ENCODE measurements around the gene TUBA8.
"Not testable (repeated sequence)": the region's sequence is repeated elsewhere in the genome, so short reads cannot be mapped to it uniquely, and the experiment has no call there.

TUBA8 gene

GRCh38 chr22:18106550-18107341 is 3.9 kb upstream of the TUBA8 start:
- DNase-seq (ENCODE audit: low spot score), result peak; percentile 38

GRCh38 chr22:18108187-18108586 is 2.4 kb upstream of the TUBA8 start:
- no peak for DNase-seq (ENCODE audit: low spot score)

GRCh38 chr22:18109410-18110193 is 1.0 kb upstream of the TUBA8 start:
- DNase-seq (ENCODE audit: low spot score), result peak; percentile 12

- DNase-seq (ENCODE audit: low spot score), result no peak
Measured at GRCh38 chr22:18110954-18111758, 547 bp downstream of the TUBA8 start.

- DNase-seq (ENCODE audit: low spot score), result no peak
Measured at GRCh38 chr22:18111759-18112330, 1.2 kb downstream of the TUBA8 start.

- no peak for DNase-seq (ENCODE audit: low spot score)
Measured at GRCh38 chr22:18112440-18112839, 1.8 kb downstream of the TUBA8 start.

GRCh38 chr22:18113680-18114394 is 3.2 kb downstream of the TUBA8 start:
- no peak for DNase-seq (ENCODE audit: low spot score)

GRCh38 chr22:18114495-18114894 is 3.9 kb downstream of the TUBA8 start:
- DNase-seq (ENCODE audit: low spot score), result no peak

GRCh38 chr22:18114976-18115652 is 4.5 kb downstream of the TUBA8 start:
- no peak for DNase-seq (ENCODE audit: low spot score)

GRCh38 chr22:18115906-18116371 is 5.3 kb downstream of the TUBA8 start:
- no peak for DNase-seq (ENCODE audit: low spot score)

GRCh38 chr22:18116634-18117033 is 6.0 kb downstream of the TUBA8 start:
- DNase-seq (ENCODE audit: low spot score), result no peak

- DNase-seq (ENCODE audit: low spot score), result no peak
Measured at GRCh38 chr22:18118345-18118915, 7.8 kb downstream of the TUBA8 start.

GRCh38 chr22:18119409-18120110 is 9.0 kb downstream of the TUBA8 start:
- DNase-seq (ENCODE audit: low spot score), result no peak

GRCh38 chr22:18120857-18121256 is 10.2 kb downstream of the TUBA8 start:
- no peak for DNase-seq (ENCODE audit: low spot score)

- DNase-seq (ENCODE audit: low spot score), result no peak
Measured at GRCh38 chr22:18121506-18121905, 10.9 kb downstream of the TUBA8 start.

GRCh38 chr22:18121954-18122554 is 11.4 kb downstream of the TUBA8 start:
- no peak for DNase-seq (ENCODE audit: low spot score)

- not testable (repeated sequence) for DNase-seq (ENCODE audit: low spot score)
Measured at GRCh38 chr22:18123476-18124025, 12.9 kb downstream of the TUBA8 start.

- DNase-seq (ENCODE audit: low spot score), result no peak
Measured at GRCh38 chr22:18126606-18127005, 16.0 kb downstream of the TUBA8 start.

- no peak for DNase-seq (ENCODE audit: low spot score)
Measured at GRCh38 chr22:18130018-18130417, 19.4 kb downstream of the TUBA8 start.

Data from NAMALWA (cell line).